T-helper 17 cell (primary cell): ENCODE measurements around the gene CCDC192. TPM values are rescaled to one million over a fixed set of nuclear protein-coding genes. Genes with fewer than 3 reads are reported as not detected.

Source experiments
- ATAC-seq: fragments of 150-1000 bp; cut with Tn5 transposase; 2 replicates; pipeline ENCODE4 v1.10.0; 2021; ENCODE audit warnings: mild to moderate bottlenecking, moderate library complexity
- DNase-seq, 3 donors: peaks; one replicate each; pipeline versions ENCODE4 v3.0.0 to v3.0.0-alpha.2; 2020 to 2021
- H3K9me3 ChIP-seq: one replicate; pipeline ENCODE4 v1.7.0; 2013; ENCODE audit warnings: low read length, mild to moderate bottlenecking; ENCODE audit not compliant: control insufficient read depth, poor library complexity, severe bottlenecking
- H3K27ac Mint-ChIP-seq: one replicate; pipeline ENCODE4 v1.8.0; 2022; ENCODE audit warnings: mild to moderate bottlenecking, moderate library complexity, mixed read lengths
- H3K27me3 Mint-ChIP-seq: one replicate; pipeline ENCODE4 v1.8.0; 2022; ENCODE audit warnings: mixed read lengths
- H3K36me3 Mint-ChIP-seq: one replicate; pipeline ENCODE4 v1.8.0; 2022; ENCODE audit warnings: low read depth, mixed read lengths
- H3K4me1 Mint-ChIP-seq: one replicate; pipeline ENCODE4 v1.8.0; 2022; ENCODE audit warnings: mild to moderate bottlenecking, mixed read lengths
- H3K4me3 Mint-ChIP-seq: one replicate; pipeline ENCODE4 v1.8.0; 2022; ENCODE audit warnings: mild to moderate bottlenecking, moderate library complexity, mixed read lengths
- total RNA-seq, 4 donors: library from RNA in 2 of 4; stranded (reverse) in 2 of 4; gene quantifications; one replicate each; pipeline ENCODE4 v1.2.3 and lab custom pipeline; 2022 to 2026

Gene CCDC192
- total RNA-seq, 2 donors from 2014 or later: 0.45 TPM; not detected in 1

DNA sequence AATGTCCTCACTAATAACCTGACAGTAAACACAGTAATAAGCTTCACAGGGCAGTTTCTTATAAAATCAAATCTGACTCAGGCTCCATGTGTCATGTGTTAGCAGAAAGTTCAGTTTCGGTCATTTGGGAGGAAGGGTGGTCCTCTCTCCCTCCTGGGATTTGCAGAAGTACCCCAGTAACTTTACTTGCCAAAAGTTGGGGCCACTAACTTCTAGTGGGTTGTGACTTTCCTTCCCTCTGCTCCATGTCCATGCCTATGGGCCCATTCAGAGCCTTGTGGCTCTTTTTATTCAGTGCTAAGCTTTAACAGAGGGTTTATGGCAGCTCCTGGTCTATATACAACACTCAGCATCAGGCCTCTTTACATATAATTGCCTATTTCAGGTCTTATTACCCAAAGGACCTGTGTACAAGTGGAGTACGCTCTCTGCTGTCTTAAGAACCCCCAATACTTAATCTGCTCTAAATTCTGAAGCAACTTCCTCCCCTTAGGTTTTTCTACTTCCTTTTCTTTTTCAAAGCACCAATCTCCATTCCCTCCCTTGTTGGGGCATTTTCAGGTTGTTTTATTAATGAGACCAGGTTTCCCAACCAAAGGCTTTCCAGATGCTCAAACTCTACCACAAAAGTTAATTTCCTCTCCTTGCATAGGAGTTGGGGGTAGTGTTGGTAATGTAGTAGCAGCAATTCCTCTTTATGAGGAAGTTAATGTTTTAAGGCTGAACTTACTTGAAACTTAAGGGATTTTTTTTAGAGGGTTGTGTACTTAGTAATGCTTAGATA, 107.7 kb downstream of the CCDC192 start:
- Mint-ChIP-seq H3K4me3 (no peak overlapping the region), H3K4me1 (peaks cover 2% of the 10 kb centered on the region), H3K27ac (no peak overlapping the region), H3K36me3 (peaks cover 2% of the 10 kb centered on the region), H3K27me3 (peaks cover 14% of the 10 kb centered on the region)
- no peaks in the 10 kb centered on the region for H3K9me3 ChIP-seq
- no peak for DNase-seq
- no peak for ATAC-seq

DNA sequence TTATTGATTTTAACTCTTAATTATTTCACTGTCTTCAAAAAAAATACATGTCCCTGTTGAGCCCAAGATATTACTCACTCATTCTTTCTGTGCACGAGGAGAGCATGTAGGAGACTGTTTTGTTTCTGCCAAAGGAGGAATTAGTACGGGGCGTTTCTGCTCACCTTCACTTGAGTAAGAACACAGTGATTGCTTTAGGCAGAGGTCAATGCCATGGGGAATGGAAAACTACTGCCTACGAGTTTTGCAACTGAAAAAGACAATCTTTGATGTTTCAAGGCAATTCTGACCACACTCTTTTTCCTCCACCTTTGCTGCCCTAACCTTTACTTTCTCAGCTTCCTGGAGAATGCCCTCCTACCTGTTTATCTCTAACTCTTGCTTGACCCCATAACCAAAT, 109.4 kb downstream of the CCDC192 start:
- no peak overlapping the region for H3K4me3 Mint-ChIP-seq
- peaks cover 2% of the 10 kb centered on the region for H3K36me3 Mint-ChIP-seq
- peaks cover 14% of the 10 kb centered on the region for H3K27me3 Mint-ChIP-seq
- no peak overlapping the region for H3K27ac Mint-ChIP-seq
- ATAC-seq (no peak), DNase-seq (no peak)
- no peaks in the 10 kb centered on the region for H3K9me3 ChIP-seq
- peaks cover 2% of the 10 kb centered on the region for H3K4me1 Mint-ChIP-seq

DNA sequence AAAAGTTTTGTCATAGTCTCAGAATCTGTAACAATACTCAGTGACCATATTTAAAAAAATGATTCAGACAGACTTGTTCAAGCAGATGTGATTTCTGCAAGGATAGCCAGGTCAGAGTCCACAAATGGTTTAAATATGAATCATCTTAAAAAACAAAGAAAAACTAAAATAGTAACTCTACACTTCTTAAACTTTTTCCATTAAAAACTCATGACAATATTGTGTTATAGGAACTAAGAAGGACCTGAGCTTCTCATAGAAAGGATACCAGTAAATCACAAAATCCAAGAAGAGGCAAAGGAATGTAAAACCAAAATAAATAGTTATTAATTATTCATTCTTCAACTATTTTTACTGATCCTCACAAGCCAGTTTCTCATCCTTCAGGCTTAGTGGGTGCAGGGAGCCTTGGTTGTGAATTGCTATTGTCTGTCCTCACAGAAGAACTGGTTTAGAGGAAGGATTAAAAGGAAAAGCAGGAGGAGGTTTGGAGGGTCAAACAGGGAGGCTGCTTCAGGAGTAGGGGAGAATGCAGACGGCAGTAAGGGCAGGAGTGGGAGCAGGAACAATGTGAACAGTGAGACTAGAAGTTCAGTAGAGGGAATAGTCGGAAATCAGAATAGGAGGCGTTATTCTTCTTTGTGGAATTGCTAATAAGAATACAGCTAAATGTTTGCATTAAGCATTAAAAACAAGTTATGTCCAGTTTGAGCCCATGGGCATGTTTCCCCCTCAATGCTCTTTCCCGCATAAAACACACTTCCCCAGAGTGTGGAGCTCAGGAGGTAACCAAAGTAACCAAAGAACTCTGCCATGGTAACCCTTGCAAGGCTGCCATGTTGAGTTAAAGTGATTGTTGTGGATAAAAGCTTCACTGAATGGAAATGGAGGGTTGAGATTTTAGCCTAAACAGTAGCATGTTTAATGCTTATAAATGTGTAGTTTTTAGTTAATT, 110.7 kb downstream of the CCDC192 start:
- DNase-seq: no peak
- Mint-ChIP-seq H3K27ac (no peak overlapping the region), H3K4me1 (peaks cover 2% of the 10 kb centered on the region)

DNA sequence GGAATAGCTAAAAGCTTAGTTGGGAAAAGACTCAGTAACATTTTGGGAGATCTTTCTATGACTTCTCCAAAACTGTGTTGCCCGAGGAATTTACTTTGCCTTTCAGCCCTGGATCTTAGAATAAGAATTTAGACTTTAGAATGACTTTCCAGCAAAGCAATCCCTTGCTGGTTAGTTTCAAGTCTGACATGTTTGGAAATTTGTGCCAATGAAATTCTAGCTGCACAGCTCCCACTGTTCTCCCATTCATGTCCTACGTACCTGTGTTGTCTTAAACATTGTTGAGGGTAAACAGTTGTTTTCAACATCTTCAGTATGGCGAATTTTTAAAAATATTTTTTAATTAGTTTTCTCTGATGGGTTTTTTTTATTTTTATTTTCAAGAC, 111.4 kb downstream of the CCDC192 start:
- H3K4me1 Mint-ChIP-seq: peaks cover 2% of the 10 kb centered on the region
- no peak for ATAC-seq
- H3K9me3 ChIP-seq: no peaks in the 10 kb centered on the region
- DNase-seq: no peak
- H3K4me3 Mint-ChIP-seq: no peak overlapping the region
- H3K27me3 Mint-ChIP-seq: peaks cover 12% of the 10 kb centered on the region
- peaks cover 2% of the 10 kb centered on the region for H3K36me3 Mint-ChIP-seq
- no peak overlapping the region for H3K27ac Mint-ChIP-seq

More for the DNA sequence above, 110.7 kb downstream of the CCDC192 start:
- H3K27me3 Mint-ChIP-seq: peaks cover 12% of the 10 kb centered on the region
- no peak overlapping the region for H3K4me3 Mint-ChIP-seq
- ATAC-seq: no peak
- no peaks in the 10 kb centered on the region for H3K9me3 ChIP-seq
- H3K36me3 Mint-ChIP-seq: peaks cover 2% of the 10 kb centered on the region

DNA sequence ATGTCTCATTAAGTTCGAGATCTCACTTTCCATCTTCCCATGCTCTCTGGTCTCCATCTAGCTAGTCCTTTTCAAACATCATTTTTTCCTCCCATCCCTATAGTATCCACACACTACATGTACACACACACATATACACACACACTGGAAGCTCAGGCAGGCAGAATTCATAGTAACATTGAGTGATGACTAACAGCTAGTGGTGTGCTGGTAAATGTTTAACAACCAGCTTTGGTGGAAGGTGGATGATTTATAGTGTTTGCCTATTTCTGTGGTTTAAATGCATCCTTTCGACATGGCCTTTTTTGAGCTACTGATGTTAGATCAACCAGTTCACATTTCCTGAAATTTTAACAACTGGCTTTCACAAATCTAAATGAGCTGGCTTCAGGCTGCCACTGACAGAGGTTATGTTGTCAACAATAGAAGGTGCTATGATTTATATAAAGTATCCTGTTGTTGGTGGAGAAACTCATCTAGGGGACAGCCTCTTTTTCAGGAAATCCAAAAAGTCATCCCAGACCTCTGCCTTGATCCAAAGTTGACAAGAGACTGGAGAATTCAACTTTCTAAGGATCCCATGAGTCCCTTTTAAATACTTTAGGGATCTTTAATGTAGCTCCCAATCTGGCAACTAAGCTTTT, 117.8 kb downstream of the CCDC192 start:
- no peak overlapping the region for H3K27ac Mint-ChIP-seq
- H3K4me3 Mint-ChIP-seq: no peak overlapping the region
- ATAC-seq (no peak), DNase-seq (no peak)
- H3K36me3 Mint-ChIP-seq: no peaks in the 10 kb centered on the region
- no peaks in the 10 kb centered on the region for H3K4me1 Mint-ChIP-seq
- peaks cover 6% of the 10 kb centered on the region for H3K27me3 Mint-ChIP-seq
- H3K9me3 ChIP-seq: no peaks in the 10 kb centered on the region

DNA sequence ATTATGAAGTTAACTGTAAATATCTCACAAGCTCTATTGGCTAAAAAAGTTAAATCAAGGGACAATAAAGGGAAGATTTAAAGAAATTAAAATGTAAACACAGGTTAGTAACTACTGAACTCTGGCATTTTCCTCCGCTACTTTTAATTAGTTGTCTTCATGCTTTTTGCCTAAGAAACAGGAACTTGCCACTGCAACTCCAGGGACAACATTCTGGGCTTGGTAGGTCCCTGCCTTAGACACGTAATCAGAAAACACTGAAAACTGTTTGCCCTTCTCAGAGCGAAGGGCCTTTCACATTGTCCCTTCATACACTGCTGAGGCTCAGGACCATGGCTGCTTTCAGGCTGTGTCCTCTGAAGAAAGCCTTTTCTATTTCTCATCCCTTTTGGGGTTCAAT, 118.7 kb downstream of the CCDC192 start:
- Mint-ChIP-seq H3K4me1 (no peaks in the 10 kb centered on the region), H3K27me3 (peaks cover 6% of the 10 kb centered on the region), H3K4me3 (no peak overlapping the region), H3K36me3 (no peaks in the 10 kb centered on the region), H3K27ac (peak overlapping the region; percentile 61)
- no peak for ATAC-seq
- no peak for DNase-seq
- no peaks in the 10 kb centered on the region for H3K9me3 ChIP-seq

DNA sequence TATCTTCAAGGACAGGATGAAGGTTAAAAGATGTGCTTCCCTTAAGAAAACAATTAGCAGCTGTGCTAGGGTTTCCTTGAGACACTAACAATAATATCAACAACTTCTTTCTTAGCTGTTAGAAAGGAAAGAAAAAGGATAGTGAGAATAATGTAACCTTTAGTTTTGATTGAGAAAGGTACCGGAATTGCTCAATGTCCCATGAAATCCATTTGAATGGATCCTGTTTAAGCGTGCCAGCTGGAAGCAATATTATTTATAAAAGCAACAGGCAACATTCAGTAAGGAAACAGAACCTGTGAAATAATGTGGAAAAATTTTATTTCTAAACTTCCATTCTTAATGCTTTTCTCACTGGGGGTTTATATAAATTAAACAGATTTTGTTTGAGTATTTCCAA, 120.9 kb downstream of the CCDC192 start:
- DNase-seq (no peak), ATAC-seq (no peak)
- no peaks in the 10 kb centered on the region for H3K9me3 ChIP-seq
- Mint-ChIP-seq H3K4me3 (no peak overlapping the region), H3K27me3 (peaks cover 19% of the 10 kb centered on the region), H3K36me3 (no peaks in the 10 kb centered on the region), H3K27ac (no peak overlapping the region), H3K4me1 (no peaks in the 10 kb centered on the region)

DNA sequence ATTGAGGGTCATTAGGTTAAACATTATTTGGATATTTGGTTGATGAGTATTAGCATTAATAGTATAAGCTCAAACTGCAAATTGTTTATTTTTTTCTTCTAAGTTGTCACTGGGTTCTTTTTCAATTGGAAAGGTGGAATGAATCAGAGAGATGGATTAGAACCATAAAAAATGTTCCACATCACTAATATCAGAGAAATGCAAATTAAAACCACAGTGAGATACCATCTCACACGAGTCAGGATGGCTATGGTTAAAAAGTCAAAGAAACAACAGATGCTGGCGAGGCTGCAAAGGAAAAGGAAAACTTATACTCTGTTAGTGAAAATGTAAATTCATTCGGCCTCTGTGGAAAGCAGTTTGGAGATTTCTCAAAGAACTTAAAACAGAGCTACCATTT, 122.8 kb downstream of the CCDC192 start:
- peaks cover 19% of the 10 kb centered on the region for H3K27me3 Mint-ChIP-seq

DNA sequence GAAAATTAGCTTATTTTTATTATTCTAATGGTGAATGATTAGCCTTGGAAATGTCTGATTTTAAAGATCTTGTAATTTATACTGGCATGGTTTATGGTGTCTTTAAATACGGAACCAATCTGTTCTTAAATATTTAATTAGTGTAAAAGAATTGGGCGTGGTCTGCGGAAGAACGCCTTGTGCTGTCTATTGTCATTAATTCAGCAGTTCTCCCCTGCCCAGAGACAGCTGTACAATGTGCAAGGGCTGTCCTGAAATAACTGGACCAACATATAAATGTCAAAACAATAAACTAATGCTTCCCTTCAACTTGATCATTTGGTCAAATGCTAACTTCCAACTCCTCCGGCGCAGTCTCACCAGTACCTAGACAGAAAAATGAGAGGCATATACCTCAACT, 124.3 kb downstream of the CCDC192 start:
- no peak overlapping the region for H3K4me3 Mint-ChIP-seq
- H3K27me3 Mint-ChIP-seq: peaks cover 19% of the 10 kb centered on the region
- ATAC-seq (no peak), DNase-seq (no peak)
- no peak overlapping the region for H3K27ac Mint-ChIP-seq
- H3K36me3 Mint-ChIP-seq: no peaks in the 10 kb centered on the region
- H3K9me3 ChIP-seq: no peaks in the 10 kb centered on the region
- H3K4me1 Mint-ChIP-seq: no peaks in the 10 kb centered on the region

More for the DNA sequence above, 122.8 kb downstream of the CCDC192 start:
- DNase-seq (no peak), ATAC-seq (no peak)
- Mint-ChIP-seq H3K4me1 (no peaks in the 10 kb centered on the region), H3K36me3 (no peaks in the 10 kb centered on the region), H3K4me3 (no peak overlapping the region), H3K27ac (no peak overlapping the region)
- H3K9me3 ChIP-seq: no peaks in the 10 kb centered on the region

DNA sequence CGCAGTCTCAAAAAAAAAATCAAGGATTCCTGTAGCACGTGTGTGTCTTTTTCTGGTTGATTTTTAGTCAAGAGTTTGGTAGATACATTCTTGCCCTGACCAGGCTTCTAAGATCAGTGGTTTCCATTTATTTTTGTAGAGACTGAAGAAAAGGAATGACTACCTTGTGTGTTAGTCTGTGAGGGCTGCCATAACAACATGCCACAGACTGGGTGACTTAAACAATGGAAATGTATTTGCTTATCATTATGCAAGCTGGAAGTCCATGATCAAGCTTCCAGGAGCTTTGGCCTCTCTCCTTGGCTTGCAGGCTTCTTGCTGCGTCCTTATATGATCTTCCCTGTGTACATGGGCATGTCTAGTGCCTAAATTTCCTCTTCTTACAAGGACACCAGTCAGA, 127.0 kb downstream of the CCDC192 start:
- no peaks in the 10 kb centered on the region for H3K36me3 Mint-ChIP-seq
- no peak overlapping the region for H3K4me3 Mint-ChIP-seq
- no peak overlapping the region for H3K27ac Mint-ChIP-seq
- ATAC-seq (no peak), DNase-seq (no peak)
- H3K9me3 ChIP-seq: no peaks in the 10 kb centered on the region
- no peaks in the 10 kb centered on the region for H3K4me1 Mint-ChIP-seq
- H3K27me3 Mint-ChIP-seq: peaks cover 19% of the 10 kb centered on the region

DNA sequence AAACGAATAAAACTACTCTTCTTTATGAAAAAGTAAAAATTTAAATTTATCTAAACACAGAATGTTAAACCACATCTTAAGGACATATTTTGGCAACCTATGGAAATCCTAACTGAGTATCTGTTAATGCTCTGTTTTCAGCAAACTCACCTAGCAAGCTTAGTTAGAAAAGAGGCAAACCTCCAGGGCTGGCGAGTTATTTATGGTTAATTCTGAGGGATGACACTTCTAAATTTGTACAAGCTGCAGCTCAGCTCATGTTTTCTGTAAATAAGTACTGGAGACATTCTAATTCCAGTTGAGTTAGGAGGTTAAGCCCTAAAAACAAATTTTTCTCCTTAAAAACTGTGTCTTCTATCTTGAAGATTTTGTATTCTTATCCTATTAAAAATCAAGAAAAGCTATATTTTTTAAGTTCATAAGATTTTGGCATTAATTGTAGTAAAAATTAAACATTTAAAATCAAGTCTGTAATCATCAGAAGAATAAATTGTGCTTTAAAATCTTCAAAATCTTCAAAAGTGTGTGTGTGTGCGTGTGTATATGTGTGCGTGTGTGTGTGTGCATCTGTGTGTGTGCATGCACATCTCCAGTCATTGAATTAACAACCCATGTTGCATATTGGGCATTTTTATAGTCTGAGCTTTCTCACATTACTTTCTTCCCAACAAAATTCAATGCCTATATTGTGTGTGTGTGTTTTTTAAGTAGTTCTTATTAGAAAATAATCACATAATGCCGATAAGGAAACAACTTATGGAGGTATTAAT, 127.8 kb downstream of the CCDC192 start:
- Mint-ChIP-seq H3K36me3 (peaks cover 2% of the 10 kb centered on the region), H3K4me3 (no peak overlapping the region), H3K4me1 (no peaks in the 10 kb centered on the region), H3K27ac (no peak overlapping the region), H3K27me3 (peaks cover 19% of the 10 kb centered on the region)
- ATAC-seq: no peak
- no peaks in the 10 kb centered on the region for H3K9me3 ChIP-seq
- DNase-seq: no peak

DNA sequence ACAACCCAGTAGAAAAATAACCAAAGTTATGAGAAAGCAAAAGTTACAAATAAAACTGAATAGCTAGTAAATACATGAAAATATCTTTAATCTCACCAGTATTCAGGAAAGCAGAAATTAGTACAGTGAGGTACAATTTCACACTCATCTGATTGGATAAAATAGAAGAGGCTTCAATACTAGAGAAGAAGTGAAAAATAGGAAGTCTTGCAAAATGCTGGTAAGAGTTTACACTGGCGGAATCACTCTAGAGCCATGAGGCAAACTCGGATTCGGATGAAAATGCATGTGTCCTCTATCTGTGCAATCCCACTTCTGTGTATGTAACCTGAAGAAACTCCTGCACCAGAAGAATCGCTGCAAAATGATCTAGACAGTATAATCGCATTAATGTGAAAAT, 128.9 kb downstream of the CCDC192 start:
- DNase-seq (no peak), ATAC-seq (no peak)
- Mint-ChIP-seq H3K4me3 (no peak overlapping the region), H3K36me3 (peaks cover 2% of the 10 kb centered on the region), H3K4me1 (no peaks in the 10 kb centered on the region), H3K27ac (no peak overlapping the region), H3K27me3 (peaks cover 19% of the 10 kb centered on the region)
- no peaks in the 10 kb centered on the region for H3K9me3 ChIP-seq
